DOHH2 (cell line): ENCODE data around the gene FSTL4.

Experiments
- H3F3A ChIP-seq: fragments of 200-600 bp; sonication (generic), shearing (Covaris generic); 2 replicates; pipeline ENCODE4 v1.6.0; 2016; ENCODE audit warnings: antibody characterized with exemption, mild to moderate bottlenecking; ENCODE audit not compliant: control insufficient read depth, insufficient read depth
- H3K27ac ChIP-seq: fragments of 200-600 bp; sonication (generic); 2 replicates; pipeline ENCODE4 v1.5.1; 2014; ENCODE audit warnings: low read depth, mild to moderate bottlenecking, low read length, moderate library complexity
- H3K27me3 ChIP-seq: fragments of 200-600 bp; sonication (generic); 2 replicates; pipeline ENCODE4 v1.6.1; 2014; ENCODE audit warnings: mild to moderate bottlenecking, low read length, mixed read lengths; ENCODE audit not compliant: control insufficient read depth
- H3K36me3 ChIP-seq: fragments of 200-600 bp; sonication (generic); 2 replicates; pipeline ENCODE4 v1.6.1; 2014; ENCODE audit warnings: mild to moderate bottlenecking, low read length, moderate library complexity, mixed read lengths; ENCODE audit not compliant: control insufficient read depth
- H3K4me1 ChIP-seq: fragments of 200-600 bp; sonication (generic); 2 replicates; pipeline ENCODE4 v1.6.1; 2014; ENCODE audit warnings: mild to moderate bottlenecking, low read length, mixed read lengths; ENCODE audit not compliant: control insufficient read depth
- H3K4me2 ChIP-seq: fragments of 200-600 bp; sonication (generic); 2 replicates; pipeline ENCODE4 v1.6.0; 2014; ENCODE audit warnings: mild to moderate bottlenecking, low read length, moderate library complexity
- H3K4me3 ChIP-seq: fragments of 200-600 bp; sonication (generic); 2 replicates; pipeline ENCODE4 v1.5.1; 2014; ENCODE audit warnings: mild to moderate bottlenecking, low read length, mixed read lengths
- H3K79me2 ChIP-seq: fragments of 200-600 bp; sonication (generic); 2 replicates; pipeline ENCODE4 v1.6.1; 2014; ENCODE audit warnings: mild to moderate bottlenecking, low read length, mixed read lengths; ENCODE audit not compliant: control insufficient read depth
- H3K9me2 ChIP-seq: fragments of 200-600 bp; sonication (generic); replicated peaks from 2 replicates; pipeline ENCODE4 v1.6.1; 2014; ENCODE audit warnings: mild to moderate bottlenecking, low read length, mixed read lengths; ENCODE audit not compliant: control insufficient read depth
- H3K9me3 ChIP-seq: fragments of 200-600 bp; sonication (generic); 2 replicates; pipeline ENCODE4 v1.6.1; 2014; ENCODE audit warnings: antibody characterized with exemption, low read length, mixed read lengths; ENCODE audit not compliant: control insufficient read depth, insufficient read depth
- H4K20me1 ChIP-seq: fragments of 200-600 bp; sonication (generic); 2 replicates; pipeline ENCODE4 v1.6.0; 2014; ENCODE audit warnings: low read depth, mild to moderate bottlenecking, antibody characterized with exemption, low read length, moderate library complexity; ENCODE audit not compliant: control insufficient read depth, insufficient read depth
- EZH2phosphoT487 ChIP-seq: fragments of 200-600 bp; sonication (generic); IDR thresholded peaks from 2 replicates; pipeline ENCODE4 v1.6.1; 2017; ENCODE audit warnings: borderline replicate concordance, mild to moderate bottlenecking, antibody characterized with exemption, low read length, moderate library complexity, mixed read lengths
- TF ChIP-seq, protein P1 (sequence below): fragments of 200-600 bp; sonication (generic); IDR thresholded peaks from one replicate; pipeline ENCODE4 v1.5.1; 2014; ENCODE audit warnings: antibody characterized with exemption, mild to moderate bottlenecking, low read depth, low read length; ENCODE audit not compliant: poor library complexity, severe bottlenecking

FSTL4 gene

GRCh38 chr5:133454442-133454841, 157.9 kb downstream of the FSTL4 start:
- no peak overlapping the region for H3K4me3 ChIP-seq
- TF ChIP-seq, protein P1, sequence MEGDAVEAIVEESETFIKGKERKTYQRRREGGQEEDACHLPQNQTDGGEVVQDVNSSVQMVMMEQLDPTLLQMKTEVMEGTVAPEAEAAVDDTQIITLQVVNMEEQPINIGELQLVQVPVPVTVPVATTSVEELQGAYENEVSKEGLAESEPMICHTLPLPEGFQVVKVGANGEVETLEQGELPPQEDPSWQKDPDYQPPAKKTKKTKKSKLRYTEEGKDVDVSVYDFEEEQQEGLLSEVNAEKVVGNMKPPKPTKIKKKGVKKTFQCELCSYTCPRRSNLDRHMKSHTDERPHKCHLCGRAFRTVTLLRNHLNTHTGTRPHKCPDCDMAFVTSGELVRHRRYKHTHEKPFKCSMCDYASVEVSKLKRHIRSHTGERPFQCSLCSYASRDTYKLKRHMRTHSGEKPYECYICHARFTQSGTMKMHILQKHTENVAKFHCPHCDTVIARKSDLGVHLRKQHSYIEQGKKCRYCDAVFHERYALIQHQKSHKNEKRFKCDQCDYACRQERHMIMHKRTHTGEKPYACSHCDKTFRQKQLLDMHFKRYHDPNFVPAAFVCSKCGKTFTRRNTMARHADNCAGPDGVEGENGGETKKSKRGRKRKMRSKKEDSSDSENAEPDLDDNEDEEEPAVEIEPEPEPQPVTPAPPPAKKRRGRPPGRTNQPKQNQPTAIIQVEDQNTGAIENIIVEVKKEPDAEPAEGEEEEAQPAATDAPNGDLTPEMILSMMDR, result no peak
- no peak for TF ChIP-seq EZH2phosphoT487
- H3K79me2 ChIP-seq, result no peaks in the 10 kb centered on the region
- no peak overlapping the region for H3K4me2 ChIP-seq
- no peaks in the 10 kb centered on the region for H4K20me1 ChIP-seq
- peaks cover 8% of the 10 kb centered on the region for H3K27me3 ChIP-seq
- H3K27ac ChIP-seq, result no peak overlapping the region
- no peaks in the 10 kb centered on the region for H3K9me2 ChIP-seq
- H3K4me1 ChIP-seq, result no peaks in the 10 kb centered on the region
- H3K36me3 ChIP-seq, result no peaks in the 10 kb centered on the region
- no peaks in the 10 kb centered on the region for H3F3A ChIP-seq
- H3K9me3 ChIP-seq, result no peaks in the 10 kb centered on the region

DNA sequence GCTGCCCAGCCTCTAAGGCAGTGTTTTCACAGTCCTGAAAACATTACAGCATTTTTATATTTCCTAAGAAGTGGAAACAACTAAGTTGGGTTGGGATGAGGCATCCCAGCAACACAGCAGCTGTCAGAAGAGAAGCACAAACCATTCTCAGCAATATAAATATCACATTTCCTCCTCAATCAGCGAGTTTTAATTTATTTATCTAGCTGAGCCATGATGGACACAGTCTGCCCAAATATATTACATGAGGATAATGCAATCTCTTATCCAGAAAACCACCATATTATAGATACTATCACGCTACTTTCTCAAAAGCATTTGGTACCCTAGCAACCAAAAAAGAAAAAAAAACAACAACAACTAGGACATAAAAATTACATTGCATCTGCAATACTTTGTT, 158.5 kb downstream of the FSTL4 start:
- H3K9me3 ChIP-seq, result no peaks in the 10 kb centered on the region
- H3K36me3 ChIP-seq, result no peaks in the 10 kb centered on the region
- H3K27me3 ChIP-seq, result peaks cover 8% of the 10 kb centered on the region
- H3K9me2 ChIP-seq, result no peaks in the 10 kb centered on the region
- H3K79me2 ChIP-seq, result no peaks in the 10 kb centered on the region
- H3K4me2 ChIP-seq, result no peak overlapping the region
- no peaks in the 10 kb centered on the region for H3K4me1 ChIP-seq
- no peak overlapping the region for H3K27ac ChIP-seq
- no peaks in the 10 kb centered on the region for H3F3A ChIP-seq
- H4K20me1 ChIP-seq, result no peaks in the 10 kb centered on the region
- no peak overlapping the region for H3K4me3 ChIP-seq
- no peak for TF ChIP-seq EZH2phosphoT487
- TF ChIP-seq, protein P1, result no peak

DNA sequence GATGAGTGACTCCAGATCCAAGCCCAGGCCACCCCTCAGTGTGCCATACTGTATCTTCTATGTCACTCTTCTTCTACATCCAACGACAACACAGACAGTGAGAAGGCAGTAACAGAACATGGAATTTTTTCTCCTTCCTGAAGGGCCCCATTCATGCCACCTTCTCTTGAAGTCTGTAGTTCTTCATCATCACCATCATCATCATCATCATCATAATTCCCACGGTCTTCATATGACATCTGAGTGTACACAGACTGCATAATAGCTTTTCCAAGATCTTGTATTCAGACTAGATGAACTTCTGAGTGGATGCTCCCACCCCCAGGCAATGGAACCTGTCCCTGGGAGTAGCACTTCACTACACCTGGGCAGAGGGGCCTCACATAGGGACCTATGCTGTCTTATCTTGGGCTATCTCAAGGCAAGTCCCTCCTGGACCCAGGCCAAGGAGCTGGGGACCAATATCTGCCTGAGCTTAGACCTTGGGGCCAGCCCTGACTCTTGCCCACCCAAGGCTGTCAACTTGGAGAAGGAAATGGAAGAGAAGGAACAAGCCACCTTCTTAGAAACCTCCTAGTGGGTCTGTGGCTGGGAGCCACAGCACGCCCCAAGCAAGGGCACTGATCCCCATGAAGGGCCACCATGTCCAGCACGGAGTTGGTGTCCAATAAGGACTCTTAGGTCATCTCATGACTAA, 159.1 kb downstream of the FSTL4 start:
- H3K79me2 ChIP-seq, result no peaks in the 10 kb centered on the region
- H3K4me2 ChIP-seq, result no peak overlapping the region
- H3F3A ChIP-seq, result no peaks in the 10 kb centered on the region
- peaks cover 8% of the 10 kb centered on the region for H3K27me3 ChIP-seq
- no peak for TF ChIP-seq EZH2phosphoT487
- TF ChIP-seq, protein P1, result no peak
- no peaks in the 10 kb centered on the region for H3K9me2 ChIP-seq
- no peak overlapping the region for H3K27ac ChIP-seq
- no peaks in the 10 kb centered on the region for H3K4me1 ChIP-seq
- H3K4me3 ChIP-seq, result no peak overlapping the region
- H3K9me3 ChIP-seq, result no peaks in the 10 kb centered on the region
- no peaks in the 10 kb centered on the region for H3K36me3 ChIP-seq
- no peaks in the 10 kb centered on the region for H4K20me1 ChIP-seq
